Measurements from ENCODE around the gene HCN2.

HCN2 gene

DNA sequence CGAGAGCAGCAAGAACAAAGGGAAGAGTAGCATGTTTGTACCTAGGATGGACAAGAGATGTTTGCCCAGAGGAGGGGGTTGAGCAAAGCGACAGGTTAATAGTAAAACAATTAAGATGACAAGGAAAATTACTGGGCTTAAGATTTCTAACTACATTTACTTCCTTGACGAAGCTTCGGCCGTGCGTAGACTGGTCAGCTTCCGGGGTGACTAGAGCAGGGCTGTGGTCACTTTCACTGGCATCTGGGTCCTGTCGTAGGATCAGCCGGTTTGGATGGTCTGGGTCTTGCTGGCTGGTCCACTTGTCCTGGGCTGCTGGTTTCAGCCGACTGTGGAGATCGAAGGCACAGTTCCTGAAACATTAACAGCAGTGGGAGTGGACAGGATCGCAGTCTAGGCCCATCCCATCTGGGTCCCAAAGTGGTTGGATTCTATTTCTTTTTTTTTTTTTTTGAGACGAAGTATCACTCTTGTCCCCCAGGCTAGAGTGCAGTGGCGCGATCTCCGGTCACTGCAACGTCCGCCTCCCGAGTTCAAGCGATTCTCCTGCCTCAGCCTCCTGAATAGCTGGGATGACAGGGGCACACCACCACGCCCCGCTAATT lies 22.3 kb upstream of the HCN2 start:
- Histone ChIP-seq H3K27ac (no peak overlapping the region), H4K20me1 (no peaks in the 10 kb centered on the region), H3K4me2 (no peak overlapping the region), H3K27me3 (no peaks in the 10 kb centered on the region), H3K4me1 (peaks cover 0 to 15% (median 9%) of the 10 kb centered on the region in 10 experiments; a peak in 13 of 20 replicates), H3K4me3 (no peak overlapping the region), H3K36me3 (peaks cover 0 to 12% (median 5%) of the 10 kb centered on the region in 11 experiments; a peak in 8 of 22 replicates), H3K9me3 (replicated peaks in 1 of 11) (peaks cover 5 to 24% (median 12%) of the 10 kb centered on the region in 11 experiments; a peak in 20 of 22 replicates), H3K9ac (no peak overlapping the region)
- no peak for TF ChIP-seq Cebpa-rat (IDR thresholded peaks at IDR 0.05)

DNA sequence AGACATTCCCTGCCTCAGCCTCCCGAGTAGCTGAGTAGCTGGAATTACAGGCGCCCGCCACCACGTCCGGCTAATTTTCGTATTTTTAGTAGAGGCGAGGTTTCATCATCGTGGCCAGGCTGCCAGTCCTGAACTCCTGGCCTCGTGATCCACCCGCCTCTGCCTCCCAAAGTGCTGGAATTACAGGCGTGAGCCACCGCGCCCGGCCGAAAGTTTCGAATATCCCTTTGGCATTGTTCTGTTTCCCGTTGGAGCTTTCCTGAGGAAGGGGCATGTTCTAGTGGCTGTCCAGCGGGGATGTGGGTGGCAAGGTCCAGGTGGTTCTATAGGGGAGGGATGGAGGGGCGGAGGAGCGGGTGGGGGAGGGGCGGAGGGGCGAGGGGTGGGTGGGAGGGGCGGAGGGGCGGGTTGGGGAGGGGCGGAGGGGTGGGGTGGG lies 19.4 kb upstream of the HCN2 start:
- H3K9me3 ChIP-seq (replicated peaks in 1 of 11): peaks cover 0 to 11% (median 0%) of the 10 kb centered on the region in 11 experiments; a peak in 5 of 22 replicates
- H3K4me2 ChIP-seq: no peak overlapping the region
- TF ChIP-seq Cebpa-rat (IDR thresholded peaks at IDR 0.05): no peak
- no peak overlapping the region for H3K27ac ChIP-seq
- H4K20me1 ChIP-seq: peaks cover 18 to 28% (median 27%) of the 10 kb centered on the region in 11 experiments
- no peak overlapping the region for H3K9ac ChIP-seq
- peaks cover 18 to 34% (median 28%) of the 10 kb centered on the region in 10 experiments for H3K4me1 ChIP-seq
- no peak overlapping the region for H3K4me3 ChIP-seq
- no peaks in the 10 kb centered on the region for H3K36me3 ChIP-seq
- H3K27me3 ChIP-seq: no peaks in the 10 kb centered on the region

DNA sequence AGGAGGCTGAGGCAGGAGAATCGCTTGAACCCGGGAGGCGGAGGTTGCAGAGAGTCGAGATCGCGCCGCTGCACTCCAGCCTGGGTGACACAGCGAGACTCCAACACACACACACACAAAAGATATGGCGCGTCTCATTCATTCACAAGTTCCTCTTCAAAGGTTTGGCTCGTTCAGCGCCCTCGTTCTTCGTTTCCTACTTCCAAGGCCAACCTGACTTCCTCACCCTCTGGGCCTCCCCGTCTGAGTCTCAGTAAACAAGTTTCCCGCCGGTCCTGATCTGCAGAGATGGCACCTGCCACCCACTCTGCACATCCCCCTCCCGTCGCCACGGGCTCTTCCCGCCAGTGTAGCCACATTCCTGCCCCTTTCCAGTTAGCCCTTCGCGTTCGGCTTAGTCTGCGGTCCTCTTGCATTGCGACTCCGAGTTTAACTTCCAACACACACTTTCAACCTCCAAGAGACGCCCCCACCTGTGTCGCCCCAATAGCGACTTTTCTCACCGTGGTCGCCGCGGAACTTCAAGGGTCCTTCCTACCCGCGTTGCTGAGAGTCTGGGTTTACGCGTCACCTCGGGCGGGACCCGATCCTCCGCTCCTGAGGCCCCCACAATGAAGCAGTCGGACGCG lies 18.6 kb upstream of the HCN2 start:
- Histone ChIP-seq H3K4me2 (peak overlapping the region; percentile 84 to 98 (median 93)), H3K27me3 (no peaks in the 10 kb centered on the region), H3K27ac (peak overlapping the region; percentile 66 to 95 (median 86)), H3K36me3 (peaks cover 0 to 4% (median under 1%) of the 10 kb centered on the region in 11 experiments; a peak in 5 of 22 replicates), H3K4me3 (peak overlapping the region; percentile 96 to 100 (median 98)), H3K9ac (peak overlapping the region; percentile 74 to 99 (median 95)), H4K20me1 (peaks cover 25 to 36% (median 35%) of the 10 kb centered on the region in 11 experiments), H3K4me1 (peaks cover 24 to 40% (median 35%) of the 10 kb centered on the region in 10 experiments), H3K9me3 (replicated peaks in 1 of 11) (peaks cover 0 to 11% (median 0%) of the 10 kb centered on the region in 11 experiments; a peak in 5 of 22 replicates)
- no peak for TF ChIP-seq Cebpa-rat (IDR thresholded peaks at IDR 0.05)

DNA sequence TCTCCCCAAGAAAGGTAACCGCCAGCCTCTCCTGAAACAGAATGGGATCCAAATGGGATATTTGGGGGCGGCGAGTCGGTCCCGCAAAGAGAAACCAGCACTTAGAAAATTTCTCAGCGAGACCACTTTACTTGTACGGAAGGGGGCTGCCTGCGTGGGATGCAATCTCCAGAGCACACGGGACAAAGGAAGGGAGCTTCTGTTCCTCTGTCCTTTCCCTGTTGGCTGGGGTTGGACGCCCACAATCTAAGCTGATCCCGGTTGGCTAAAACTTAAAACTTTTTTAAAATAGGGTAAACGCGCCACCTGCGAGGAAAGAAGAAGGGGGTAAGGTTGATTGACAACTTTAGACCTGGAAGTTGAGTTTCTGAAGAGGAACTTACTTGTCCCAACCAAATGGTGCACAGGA lies 18.1 kb upstream of the HCN2 start:
- Histone ChIP-seq H3K4me1 (peaks cover 30 to 45% (median 40%) of the 10 kb centered on the region in 10 experiments), H3K4me3 (peak overlapping the region; percentile 96 to 100 (median 98)), H3K27me3 (no peaks in the 10 kb centered on the region), H3K9ac (peak overlapping the region; percentile 74 to 99 (median 95)), H3K9me3 (replicated peaks in 1 of 11) (peaks cover 0 to 11% (median 0%) of the 10 kb centered on the region in 11 experiments; a peak in 5 of 22 replicates), H3K4me2 (peak overlapping the region; percentile 84 to 98 (median 93)), H3K36me3 (peaks cover 0 to 9% (median 4%) of the 10 kb centered on the region in 11 experiments; a peak in 11 of 22 replicates), H4K20me1 (peaks cover 30 to 41% (median 40%) of the 10 kb centered on the region in 11 experiments), H3K27ac (peak overlapping the region; percentile 66 to 95 (median 86))
- TF ChIP-seq Cebpa-rat (IDR thresholded peaks at IDR 0.05): no peak

DNA sequence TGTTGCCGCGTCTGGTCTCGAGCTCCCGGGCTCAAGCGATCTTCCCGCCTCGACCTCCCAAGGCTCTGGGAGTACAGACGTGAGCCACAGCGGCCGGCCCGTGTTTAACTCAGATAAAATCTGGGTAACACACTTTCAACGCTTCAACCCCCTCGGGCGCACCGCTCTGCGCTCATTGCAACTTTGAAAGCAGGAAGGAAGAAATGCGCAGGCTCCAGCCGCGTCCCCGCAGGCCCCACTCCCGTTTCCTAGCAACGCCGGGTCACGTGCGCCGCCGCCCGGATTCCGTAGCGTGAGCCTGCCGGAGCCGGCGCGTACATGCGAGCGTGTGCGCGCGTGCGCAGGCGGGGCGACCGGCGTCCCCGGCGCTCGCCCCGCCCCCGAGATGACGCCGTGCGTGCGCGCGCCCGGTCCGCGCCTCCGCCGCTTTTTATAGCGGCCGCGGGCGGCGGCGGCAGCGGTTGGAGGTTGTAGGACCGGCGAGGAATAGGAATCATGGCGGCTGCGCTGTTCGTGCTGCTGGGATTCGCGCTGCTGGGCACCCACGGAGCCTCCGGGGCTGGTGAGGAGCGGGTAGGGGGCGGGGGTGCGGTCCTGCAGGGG lies 17.4 kb upstream of the HCN2 start, which contains the start of gene BSG:
TSS of gene BSG (plus strand) at position 457 of the 603 bp plus-strand sequence. CDS start at position 496, 39 bp downstream.
- peaks cover 0 to 16% (median 9%) of the 10 kb centered on the region in 11 experiments; a peak in 18 of 22 replicates for H3K36me3 ChIP-seq
- peaks cover 36 to 48% (median 47%) of the 10 kb centered on the region in 11 experiments for H4K20me1 ChIP-seq
- H3K9me3 ChIP-seq (replicated peaks in 1 of 11): peaks cover 0 to 11% (median 0%) of the 10 kb centered on the region in 11 experiments; a peak in 5 of 22 replicates
- H3K4me1 ChIP-seq: peaks cover 36 to 52% (median 47%) of the 10 kb centered on the region in 10 experiments
- peak within 1 kb of the TSS; percentile 96 to 100 (median 98) for H3K4me3 ChIP-seq
- TF ChIP-seq Cebpa-rat (IDR thresholded peaks at IDR 0.05): no peak
- H3K27ac ChIP-seq: peak within 1 kb of the TSS; percentile 86 to 95 (median 90)
- no peaks in the 10 kb centered on the region for H3K27me3 ChIP-seq
- H3K4me2 ChIP-seq: peak within 1 kb of the TSS; percentile 95 to 100 (median 98)
- H3K9ac ChIP-seq: peak within 1 kb of the TSS; percentile 93 to 99 (median 98)

DNA sequence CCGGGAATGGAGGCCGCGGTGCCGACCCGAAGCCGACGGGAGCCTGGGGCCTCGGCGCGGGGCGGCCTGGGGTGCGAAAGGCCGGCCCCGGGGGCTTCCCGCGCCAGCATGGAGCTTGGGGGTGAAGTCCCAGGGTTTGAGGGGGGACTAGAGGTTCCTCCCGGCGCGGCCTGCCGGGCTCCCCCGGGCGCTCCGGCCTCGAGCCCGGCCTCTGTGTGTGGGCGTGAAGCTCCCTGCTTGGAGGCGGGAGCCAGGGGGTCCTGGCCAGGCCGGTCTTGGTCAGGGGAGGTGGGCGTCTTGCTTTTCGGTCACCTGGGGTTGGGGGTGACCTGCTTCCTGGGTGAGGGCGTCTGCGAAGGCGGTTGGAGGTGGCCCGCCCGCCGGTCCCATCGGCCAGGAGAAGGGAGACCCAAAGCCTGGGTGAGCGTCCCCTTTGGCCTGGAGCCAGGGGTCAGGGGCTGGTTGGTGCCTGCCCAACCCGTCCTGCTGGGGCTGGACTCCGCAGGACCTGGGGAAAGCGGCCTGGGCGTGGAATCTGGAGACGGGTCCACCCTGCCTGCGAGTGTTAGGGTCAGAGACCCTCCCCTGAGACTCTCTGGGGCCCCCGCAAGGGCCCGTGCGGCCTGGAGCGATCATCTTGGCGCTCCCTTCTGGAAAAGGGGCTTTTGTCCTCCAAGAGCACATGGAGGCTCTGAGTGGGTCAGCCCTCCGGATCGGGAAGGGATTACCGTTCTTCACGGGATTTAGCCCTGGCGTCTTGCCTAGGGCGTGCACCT lies 16.8 kb upstream of the HCN2 start:
- Histone ChIP-seq H3K27me3 (no peaks in the 10 kb centered on the region), H3K4me3 (peak overlapping the region; percentile 96 to 100 (median 98)), H3K27ac (peak overlapping the region; percentile 86 to 95 (median 90)), H3K9me3 (replicated peaks in 1 of 11) (peaks cover 0 to 11% (median 0%) of the 10 kb centered on the region in 11 experiments; a peak in 5 of 22 replicates), H4K20me1 (peaks cover 43 to 55% (median 54%) of the 10 kb centered on the region in 11 experiments), H3K4me2 (peak overlapping the region; percentile 95 to 100 (median 98)), H3K9ac (peak overlapping the region; percentile 93 to 99 (median 98)), H3K36me3 (peaks cover 6 to 23% (median 16%) of the 10 kb centered on the region in 11 experiments), H3K4me1 (peaks cover 43 to 57% (median 52%) of the 10 kb centered on the region in 10 experiments)
- TF ChIP-seq Cebpa-rat (IDR thresholded peaks at IDR 0.05): no peak

DNA sequence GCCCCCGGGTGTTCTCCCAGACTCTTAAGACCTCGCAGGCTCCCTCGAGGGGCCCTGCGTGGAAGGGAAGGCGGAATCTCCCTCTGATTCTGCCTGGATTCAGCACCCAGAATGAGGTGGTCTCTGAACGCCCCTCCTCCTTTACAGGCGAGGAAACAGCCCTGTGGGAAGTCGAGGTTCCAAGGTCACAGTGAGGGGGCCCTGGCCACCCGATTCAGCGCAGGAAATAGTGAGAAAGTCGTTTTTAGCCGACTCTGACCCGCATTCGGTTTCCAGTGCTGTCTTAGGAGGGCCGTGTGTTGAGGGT lies 16.2 kb upstream of the HCN2 start:
- peaks cover 0 to 11% (median 0%) of the 10 kb centered on the region in 11 experiments; a peak in 5 of 22 replicates for H3K9me3 ChIP-seq (replicated peaks in 1 of 11)
- peaks cover 47 to 57% (median 54%) of the 10 kb centered on the region in 10 experiments for H3K4me1 ChIP-seq
- TF ChIP-seq Cebpa-rat (IDR thresholded peaks at IDR 0.05): no peak
- H3K4me2 ChIP-seq: peak overlapping the region; percentile 95 to 100 (median 98)
- H3K9ac ChIP-seq: peak overlapping the region; percentile 93 to 99 (median 98)
- peak overlapping the region; percentile 96 to 100 (median 98) for H3K4me3 ChIP-seq
- no peaks in the 10 kb centered on the region for H3K27me3 ChIP-seq
- peaks cover 49 to 60% (median 59%) of the 10 kb centered on the region in 11 experiments for H4K20me1 ChIP-seq
- H3K27ac ChIP-seq: peak overlapping the region; percentile 86 to 95 (median 90)
- peaks cover 11 to 28% (median 22%) of the 10 kb centered on the region in 11 experiments for H3K36me3 ChIP-seq
